GM19193 (cell line): ENCODE results near the gene SH3GL1.

Source experiments
- POLR2A ChIP-seq: IDR thresholded peaks from 4 replicates; pipeline ENCODE4 v1.6.1; 2011; ENCODE audit not compliant: insufficient read depth, insufficient read length; ENCODE audit errors: extremely low read depth

SH3GL1 gene

GRCh38 chr19:4342314-4342614 is 58.1 kb downstream of the SH3GL1 start:
- no peak for TF ChIP-seq POLR2A

- peak; percentile 46 for TF ChIP-seq POLR2A
These were observed 61.6 kb downstream of the SH3GL1 start, which contains the start of gene STAP2 for GRCh38 chr19:4338441-4339355. Gene STAP2, minus strand, starts transcription at chr19:4338827. Its CDS starts 74 bp downstream, at chr19:4338753.

GRCh38 chr19:4337906-4338440 is 62.4 kb downstream of the SH3GL1 start:
- no peak for TF ChIP-seq POLR2A

- TF ChIP-seq POLR2A, result no peak
These were observed 65.3 kb downstream of the SH3GL1 start for GRCh38 chr19:4334929-4335570.

GRCh38 chr19:4329858-4330257 is 70.5 kb downstream of the SH3GL1 start:
- no peak for TF ChIP-seq POLR2A

GRCh38 chr19:4328243-4328990 is 71.9 kb downstream of the SH3GL1 start:
- peak; percentile 81 for TF ChIP-seq POLR2A

GRCh38 chr19:4327877-4328242 is 72.5 kb downstream of the SH3GL1 start:
- TF ChIP-seq POLR2A, result no peak

GRCh38 chr19:4327252-4327876 is 73.0 kb downstream of the SH3GL1 start:
- no peak for TF ChIP-seq POLR2A

- TF ChIP-seq POLR2A, result no peak
These were observed 73.5 kb downstream of the SH3GL1 start for GRCh38 chr19:4326837-4327251.

GRCh38 chr19:4326215-4326836 is 74.0 kb downstream of the SH3GL1 start:
- TF ChIP-seq POLR2A, result no peak

GRCh38 chr19:4324228-4324627 is 76.1 kb downstream of the SH3GL1 start:
- no peak for TF ChIP-seq POLR2A

GRCh38 chr19:4323692-4324091 is 76.7 kb downstream of the SH3GL1 start:
- no peak for TF ChIP-seq POLR2A

- no peak for TF ChIP-seq POLR2A
These were observed 77.2 kb downstream of the SH3GL1 start for GRCh38 chr19:4322942-4323665.

- no peak for TF ChIP-seq POLR2A
These were observed 79.9 kb downstream of the SH3GL1 start for GRCh38 chr19:4320419-4320818.
